Stimulated activated CD8-positive, alpha-beta memory T cell treated with anti-CD3 and anti-CD28 coated beads, Interleukin-7, amount 100 ng/mL, for 4 hours (primary cell): Measurements from ENCODE around the gene NTRK2.

ENCODE experiments used
- DNase-seq, 2 donors: peaks; one replicate each; pipeline ENCODE4 v3.0.0-alpha.2; 2020; ENCODE audit warnings: low read depth in 2 of 2

NTRK2 gene

DNA sequence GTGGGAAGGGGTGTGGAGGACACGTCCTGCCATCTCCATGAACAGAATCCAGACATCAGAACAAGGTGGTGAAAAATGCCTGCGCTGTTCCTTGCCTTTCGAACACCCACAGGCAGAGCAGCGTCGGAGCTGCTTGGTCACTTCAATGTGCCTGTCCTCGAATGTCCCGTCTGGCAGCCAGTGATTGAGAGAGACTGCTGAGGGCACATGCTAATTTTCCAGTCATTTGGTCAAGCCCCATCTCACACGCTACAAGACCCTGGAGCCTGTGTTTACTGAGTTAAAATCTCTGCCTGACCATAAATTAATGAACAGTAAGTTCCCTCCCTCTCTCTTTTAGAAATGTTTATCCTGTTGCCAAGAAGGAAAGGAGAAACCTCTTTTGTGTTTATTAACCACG lies 149.3 kb downstream of the NTRK2 start:
- no peak for DNase-seq

DNA sequence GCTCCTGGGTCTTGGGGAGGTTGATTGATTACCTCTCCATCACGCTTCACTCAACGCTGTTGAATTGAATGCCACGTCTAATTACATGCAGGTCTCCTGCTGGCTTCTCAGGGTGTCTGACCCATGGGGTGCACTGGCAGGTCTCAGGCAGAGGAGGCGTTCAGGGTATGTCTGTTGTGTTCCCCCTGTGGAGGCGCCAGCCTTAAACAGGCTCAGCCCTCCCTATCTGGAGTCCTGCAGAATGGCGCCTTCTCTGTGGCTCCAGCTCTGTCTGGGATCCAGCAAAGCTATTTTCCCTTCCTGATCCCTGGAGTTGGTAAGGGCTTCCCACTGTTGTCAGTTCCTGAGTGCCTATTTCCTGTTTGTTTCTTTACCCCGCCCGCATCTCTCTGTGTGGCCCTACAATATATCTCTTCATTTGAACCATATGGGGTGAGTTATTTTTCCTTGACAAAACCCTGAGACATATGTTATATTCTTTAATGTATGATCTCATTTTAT lies 150.0 kb downstream of the NTRK2 start:
- no peak for DNase-seq

DNA sequence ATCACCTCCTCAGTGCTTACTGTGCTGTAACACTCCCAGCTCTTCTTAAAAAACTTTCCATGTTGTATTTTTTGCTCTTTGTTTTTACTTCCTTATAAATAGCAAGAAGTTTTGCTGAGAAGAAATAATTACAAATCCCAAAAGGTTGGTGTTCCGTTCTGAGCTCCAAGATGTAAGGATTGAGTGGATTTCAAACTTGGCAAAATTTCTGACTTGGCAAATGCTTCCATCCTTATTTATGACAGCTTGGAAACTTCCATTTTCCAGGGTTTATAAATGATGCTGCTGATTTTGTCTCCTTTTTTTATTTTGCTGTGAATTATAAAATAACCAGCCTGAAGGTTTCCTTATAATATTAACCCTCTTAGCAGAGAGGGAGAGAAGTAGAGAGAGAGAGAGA lies 151.9 kb downstream of the NTRK2 start:
- no peak for DNase-seq

DNA sequence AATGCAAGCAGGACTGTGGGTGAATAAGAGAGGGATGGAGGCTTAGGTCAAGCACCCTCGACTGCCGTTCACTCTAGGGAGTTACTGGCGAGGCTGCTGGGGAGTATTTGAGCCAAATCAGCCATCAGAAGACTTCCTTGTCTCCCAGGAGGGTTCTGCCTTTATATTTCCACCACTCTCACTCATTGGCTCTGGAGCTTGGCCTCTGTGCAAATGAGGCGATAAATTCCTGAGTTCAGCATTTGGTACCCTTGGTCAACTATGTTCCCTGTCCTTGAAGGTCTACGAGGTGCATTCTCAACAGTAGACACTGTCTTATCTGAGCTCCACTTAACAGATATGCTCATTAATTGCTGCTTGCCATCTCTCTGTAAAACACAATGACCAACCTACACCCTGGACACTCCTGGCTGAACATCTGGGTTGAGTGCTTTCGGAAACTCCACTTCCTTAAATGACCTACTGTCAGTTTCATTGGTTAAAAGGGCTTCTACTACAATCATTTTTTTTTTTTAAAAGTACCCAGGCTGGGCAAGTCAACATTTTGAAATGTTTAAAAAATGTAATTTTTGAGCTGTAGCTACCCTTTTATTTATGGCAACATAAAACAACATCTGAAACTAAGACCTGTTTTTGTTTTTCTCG lies 153.2 kb downstream of the NTRK2 start:
- DNase-seq = no peak

DNA sequence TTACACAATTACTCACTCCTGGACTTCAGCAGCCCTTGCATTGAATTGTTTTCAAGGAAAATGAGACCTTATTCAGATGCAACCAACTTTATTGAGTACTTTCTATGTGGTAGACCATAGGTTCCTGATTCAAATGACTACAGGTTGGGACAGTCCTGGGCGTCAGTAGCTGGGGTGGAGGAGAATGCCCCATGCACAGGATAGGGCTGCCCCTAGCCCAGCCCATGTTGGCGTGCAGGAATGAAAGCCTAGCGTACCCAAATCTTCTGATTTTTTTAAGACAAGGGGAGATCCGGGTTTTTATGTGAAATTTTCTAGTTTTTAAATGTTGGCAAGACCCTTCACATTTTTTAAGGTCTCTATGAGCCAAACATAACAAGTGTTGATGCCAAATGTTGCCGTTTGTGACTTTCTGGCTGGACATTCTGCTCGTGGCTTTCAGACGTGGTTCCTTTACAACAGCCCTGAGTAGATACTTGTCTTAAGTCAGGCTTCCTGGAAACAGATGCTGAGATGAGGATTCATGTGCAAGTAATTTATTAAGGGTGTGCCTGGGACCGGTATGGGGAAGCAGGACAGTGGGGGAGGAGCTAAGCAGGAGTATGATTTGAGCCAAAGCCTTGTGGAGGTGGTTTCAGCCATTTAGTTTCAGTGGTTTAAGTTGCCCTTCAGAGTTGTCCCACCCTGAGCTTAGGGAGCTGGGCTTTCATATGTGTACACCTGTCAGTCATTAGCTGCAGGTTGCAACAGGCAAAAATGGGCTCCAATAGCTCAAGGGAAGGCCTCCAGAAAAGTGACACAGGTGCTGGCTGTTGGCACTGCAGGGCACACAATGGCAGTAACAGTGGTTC lies 154.1 kb downstream of the NTRK2 start:
- no peak for DNase-seq

DNA sequence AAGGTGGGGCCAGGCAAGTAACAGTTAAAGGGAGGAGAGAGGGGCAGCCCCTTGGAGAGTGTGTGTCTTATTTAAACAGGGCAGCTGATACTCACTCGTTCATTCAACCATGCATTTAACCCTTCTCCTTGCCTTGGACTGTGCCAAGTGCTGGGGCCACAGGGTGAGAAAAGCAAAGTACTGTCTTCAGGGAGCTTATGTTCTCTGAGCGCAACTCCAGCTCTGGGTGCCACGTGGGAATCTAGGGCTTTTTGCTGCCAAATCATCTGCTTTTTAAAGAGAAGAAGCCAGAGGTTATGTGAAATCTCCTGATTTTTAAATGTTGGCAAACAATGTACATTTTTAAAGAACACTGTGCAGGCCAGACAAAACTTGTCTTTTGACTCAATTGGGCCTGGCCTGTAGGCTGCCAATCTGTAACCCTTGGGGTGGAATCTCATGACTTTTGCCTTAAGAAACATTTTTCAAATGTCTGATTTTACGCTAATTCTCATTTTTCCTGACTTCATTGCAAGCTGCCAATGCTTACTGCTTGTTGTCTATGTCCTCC lies 157.8 kb downstream of the NTRK2 start:
- DNase-seq = no peak

DNA sequence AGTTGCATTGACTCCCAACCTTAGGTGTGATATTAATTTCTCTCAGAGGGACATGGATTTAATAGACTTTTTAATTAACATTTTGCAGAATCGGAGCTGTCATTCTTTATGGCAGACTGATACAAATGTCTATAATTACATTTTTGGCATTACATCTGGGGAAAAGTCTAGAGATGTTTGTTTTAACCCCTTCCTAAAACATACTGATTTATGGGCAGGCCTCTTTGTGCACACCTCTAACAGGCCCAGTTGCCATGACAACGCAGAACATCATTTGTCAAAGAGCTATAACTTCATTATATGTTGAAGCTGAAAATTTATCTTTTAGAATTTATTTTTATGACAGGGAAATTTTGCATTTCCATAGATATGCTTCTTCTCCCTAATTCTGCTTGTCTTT lies 158.5 kb downstream of the NTRK2 start:
- DNase-seq = no peak

DNA sequence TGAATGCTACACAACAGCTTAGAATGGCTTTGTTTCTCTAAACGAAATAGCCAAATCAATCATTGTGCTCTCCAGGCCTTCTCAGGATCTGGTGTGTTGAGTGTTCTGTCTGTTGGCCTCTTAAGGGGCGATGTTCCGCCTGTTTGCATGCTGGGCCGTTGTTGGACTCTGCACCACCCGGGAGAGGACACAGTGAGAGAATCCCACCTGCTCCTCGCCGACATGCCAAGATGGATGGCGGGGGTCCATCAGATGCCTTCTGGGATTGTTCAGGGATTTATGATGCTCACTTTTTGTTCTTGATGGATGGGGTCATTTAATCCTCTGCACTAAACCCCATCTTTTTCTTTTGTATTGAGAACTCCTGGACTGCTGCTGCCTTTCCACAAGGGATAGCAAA lies 159.9 kb downstream of the NTRK2 start:
- no peak for DNase-seq

DNA sequence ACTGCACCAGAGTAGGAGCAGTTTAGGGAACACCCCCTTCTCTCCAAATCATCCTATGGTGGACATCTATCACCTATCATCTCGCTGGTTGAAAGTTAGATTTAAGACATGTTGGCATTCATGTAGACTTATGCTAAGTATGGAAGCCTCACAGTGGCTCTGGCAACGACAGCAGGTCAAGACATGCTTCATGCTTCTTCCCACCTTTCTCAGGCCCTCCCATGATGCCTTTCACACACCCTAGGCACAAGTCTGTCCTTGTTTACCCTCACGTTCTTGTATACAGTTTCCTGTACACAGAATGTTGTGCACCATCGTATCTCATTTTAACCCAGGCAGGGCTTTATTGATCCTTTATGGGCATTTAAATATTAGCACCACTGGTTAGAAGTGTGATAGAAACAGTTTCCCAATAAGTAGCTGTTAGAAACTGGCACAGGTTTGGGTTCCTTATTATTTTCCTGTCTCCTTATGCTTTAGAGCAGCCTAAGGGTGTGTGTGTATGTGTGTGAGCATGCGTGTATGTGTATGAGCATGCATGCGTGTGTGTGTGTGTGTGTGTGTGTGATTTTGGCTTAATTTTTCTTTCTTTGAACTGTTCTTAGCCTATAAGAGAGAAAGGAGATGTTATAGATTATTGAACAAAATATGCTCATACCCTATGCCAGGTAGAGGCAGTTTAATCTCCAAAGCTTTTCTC lies 160.6 kb downstream of the NTRK2 start:
- DNase-seq = no peak

DNA sequence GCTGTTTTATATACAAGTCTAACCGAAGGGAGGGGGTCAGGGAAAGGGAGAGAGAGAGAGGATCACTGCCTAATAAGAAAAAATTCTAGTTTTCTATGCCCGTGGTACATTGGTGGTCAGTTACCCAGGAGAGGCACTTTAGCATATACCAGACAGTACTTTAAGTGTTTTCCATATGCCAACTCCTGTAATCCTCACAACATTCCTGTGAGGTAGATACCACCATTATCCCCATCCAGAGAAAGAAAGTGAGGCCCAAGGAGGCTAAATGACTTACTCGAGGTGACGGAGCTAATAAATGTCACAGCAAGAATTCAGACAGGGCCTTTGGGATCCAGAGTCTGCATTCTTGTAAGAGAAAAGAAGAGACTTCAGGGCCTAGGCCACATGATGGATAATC lies 161.8 kb downstream of the NTRK2 start:
- DNase-seq = no peak

DNA sequence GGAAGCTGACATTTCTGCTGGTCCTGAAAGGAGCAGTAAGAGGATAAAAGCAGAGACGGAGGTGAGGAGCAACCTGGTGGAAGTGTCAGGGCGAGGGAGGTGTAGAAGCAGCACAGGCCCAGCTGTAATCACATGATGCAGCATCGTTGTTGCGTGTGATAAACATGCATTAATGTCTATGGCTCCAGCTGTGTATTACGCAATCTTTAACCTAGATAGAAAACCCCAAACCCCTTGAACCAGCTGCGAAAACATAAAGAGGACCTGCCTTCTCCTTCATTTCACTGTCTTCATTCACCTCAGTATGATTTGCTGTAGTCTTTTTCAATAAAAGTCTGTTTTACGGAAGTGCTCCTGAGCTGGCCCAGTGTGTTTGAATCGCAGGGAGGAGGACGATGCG lies 162.9 kb downstream of the NTRK2 start:
- DNase-seq = no peak

DNA sequence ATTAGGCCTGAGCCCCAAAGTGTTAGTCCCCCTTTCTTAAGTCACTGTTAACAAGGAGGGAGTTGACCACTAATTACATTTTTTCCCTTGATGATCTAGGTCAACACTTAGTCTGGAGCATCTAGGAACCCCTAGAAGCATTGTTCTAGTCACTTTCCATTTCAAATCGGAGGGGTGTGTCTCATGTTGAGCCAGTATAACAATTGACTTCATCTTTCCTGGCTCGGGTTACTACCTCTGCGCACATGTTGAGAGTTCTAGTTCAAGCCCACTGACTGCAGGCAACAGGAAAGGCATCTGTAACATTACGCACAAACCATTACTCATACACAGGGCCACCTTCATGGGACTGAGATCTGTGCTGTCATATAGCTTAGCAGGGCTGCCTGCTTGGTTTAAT lies 164.9 kb downstream of the NTRK2 start:
- no peak for DNase-seq

DNA sequence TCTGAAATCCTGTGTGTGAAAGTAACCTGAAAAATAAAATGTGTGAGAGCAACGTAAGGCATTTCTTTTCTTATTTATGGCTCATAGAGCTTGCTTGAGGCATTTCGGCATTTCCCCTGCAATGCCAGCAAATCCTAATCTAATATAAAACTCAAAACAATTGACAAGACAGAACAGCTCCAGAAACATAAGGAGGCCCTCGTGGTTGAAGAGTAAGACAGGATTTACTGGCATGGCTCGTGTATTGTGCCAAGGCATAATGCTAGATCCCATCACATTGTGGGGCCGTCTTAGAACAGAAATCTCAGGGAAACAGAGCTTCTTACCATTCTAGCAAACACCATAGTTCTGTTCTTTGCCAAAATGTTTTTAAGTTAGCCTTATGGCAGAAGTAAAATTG lies 166.2 kb downstream of the NTRK2 start:
- DNase-seq = no peak

DNA sequence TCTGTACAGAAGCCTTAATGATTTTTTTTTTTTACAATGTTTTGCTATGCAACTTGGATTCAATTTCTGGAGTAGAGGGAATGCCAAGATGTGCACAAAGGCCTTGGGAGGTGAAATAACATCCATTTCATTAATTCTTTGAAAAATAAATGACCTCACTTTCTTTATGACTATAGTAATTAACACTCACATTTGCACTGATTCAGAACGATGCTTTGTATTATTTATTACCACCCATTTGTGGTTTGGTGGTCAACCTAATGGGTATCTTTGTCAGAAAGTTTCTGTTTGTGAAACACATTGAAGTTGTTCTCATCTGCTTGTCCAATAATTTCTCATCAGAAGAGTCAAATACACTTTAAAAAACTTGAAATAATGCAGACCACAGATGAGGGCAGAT lies 169.3 kb downstream of the NTRK2 start:
- no peak for DNase-seq

DNA sequence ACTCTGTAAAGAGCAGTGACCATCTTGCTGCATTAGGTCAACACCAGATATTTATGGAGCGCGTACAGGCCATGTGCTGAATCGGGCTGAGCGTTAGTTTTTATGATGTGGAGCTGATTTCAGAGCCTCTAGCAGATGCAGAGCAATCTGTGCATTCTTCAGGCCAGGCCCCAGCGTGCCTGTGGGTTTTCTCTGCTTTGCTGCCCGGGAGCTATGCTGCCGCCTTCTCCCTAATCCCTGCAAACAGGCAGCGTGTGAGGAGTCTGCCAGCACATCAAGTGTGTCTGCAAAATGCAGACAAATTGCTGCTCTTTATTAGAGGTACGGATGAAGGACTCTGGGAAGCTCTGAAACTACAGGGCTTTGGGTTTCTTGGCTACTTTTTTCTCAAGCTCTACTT lies 170.0 kb downstream of the NTRK2 start:
- no peak for DNase-seq

DNA sequence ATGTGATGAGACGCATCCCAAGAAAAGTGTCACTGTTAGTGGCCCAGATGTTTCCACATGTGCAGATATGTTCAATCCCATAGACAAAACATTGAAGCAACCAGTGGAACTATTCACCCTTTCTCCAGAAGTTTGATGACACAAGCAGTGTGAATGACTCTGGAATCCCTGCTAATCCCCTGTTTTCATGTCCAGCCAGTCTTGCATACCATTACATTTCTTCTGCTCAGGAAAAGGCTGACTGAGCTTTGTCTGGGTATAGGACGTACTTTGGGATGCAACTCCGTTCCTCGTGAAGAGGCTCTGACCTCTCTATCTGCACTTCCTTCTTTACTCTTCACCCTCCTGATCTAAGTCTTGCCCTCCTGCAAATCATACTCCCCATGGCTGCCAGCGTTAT lies 172.4 kb downstream of the NTRK2 start:
- DNase-seq = no peak

DNA sequence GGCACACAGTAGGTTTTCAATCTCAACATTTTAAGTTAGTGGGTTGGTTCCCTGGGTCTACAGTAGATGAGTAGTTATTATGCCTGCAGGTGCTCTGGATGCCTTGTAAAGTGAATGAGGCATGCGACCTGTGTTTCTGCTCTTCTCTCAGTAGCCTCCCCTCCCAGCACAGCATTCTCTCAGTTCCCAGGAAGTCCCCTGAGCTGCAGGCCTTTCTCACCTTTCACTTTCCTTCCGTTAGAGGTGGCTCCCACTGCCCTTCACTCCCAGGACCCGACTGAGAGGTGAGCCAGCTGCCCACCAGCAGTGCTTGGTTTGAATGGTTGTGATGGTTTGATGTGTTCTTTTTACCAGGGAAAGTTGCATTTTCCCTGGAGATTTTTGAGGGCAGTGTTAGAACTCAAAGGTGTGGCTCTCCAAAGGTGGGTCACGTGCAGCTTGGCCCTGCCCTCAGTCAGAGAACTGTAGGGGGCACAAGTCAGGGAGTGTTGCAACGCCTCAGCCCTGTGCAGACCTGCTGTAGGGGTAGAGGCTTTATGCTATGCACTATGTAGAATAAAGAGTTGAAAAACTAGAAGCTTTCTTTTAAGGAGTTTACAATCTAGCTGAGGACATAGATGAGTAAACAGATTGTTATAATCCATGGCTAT lies 173.8 kb downstream of the NTRK2 start:
- no peak for DNase-seq

DNA sequence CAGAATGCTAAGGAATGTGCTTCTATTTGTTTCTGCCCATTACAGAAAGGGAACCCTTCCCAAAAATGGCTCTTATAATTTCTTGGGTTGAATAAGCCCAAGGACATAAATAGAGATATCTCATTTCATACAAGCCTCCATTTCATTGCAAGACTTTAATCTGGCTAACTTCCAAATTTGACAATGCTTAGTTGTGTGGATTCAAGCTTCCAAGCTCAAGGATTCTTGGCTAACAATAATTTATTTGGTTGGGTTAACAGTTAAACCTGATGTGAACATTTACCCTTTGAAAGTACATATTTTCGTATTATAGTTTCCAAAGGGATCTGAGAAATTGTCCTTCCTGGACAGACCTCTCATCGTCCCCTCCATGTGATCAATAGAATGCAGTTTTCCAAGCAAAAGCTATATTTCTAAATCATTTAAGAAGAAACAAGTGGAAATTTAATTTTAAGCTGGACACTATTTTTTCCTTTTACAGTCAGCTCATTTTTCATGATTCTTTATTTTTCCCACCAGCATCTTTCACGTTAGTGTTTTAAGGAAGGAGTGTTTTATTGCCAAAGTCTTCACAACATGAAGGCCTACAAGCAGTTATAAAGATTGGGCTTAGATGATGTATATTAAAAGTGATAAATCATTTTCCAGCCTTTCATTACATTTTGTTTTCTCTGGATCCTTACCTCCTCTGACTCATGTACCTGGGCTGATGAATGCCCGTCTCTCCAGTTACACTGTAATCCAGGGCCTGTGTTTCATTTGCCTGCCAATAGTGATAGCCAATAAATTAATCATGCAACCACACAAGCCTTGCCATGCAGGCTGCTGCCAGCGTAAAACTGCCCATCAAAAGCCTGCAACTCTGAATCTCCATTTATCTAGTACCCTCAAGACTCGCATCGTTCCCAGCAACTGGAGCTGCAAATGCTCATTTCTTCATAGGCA lies 176.7 kb downstream of the NTRK2 start:
- no peak for DNase-seq

DNA sequence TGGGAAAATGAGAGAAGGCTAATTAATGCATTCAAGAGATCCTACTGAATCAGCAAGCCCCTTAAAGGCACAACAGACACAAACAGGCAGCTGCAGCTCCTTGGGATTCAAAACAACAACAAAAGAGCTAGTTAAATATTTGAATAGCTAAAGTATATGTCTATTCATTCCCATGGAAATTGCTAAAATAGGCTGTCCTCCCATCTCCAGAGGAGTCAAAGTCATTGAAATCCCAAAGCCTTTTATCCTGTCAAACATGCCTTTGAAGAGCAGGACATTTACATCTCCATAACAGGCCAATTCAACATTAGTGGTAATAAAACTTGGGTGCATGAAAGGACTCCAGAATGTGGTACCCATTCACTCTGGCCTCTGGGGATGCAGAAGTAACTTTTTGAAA lies 177.4 kb downstream of the NTRK2 start:
- DNase-seq = no peak

DNA sequence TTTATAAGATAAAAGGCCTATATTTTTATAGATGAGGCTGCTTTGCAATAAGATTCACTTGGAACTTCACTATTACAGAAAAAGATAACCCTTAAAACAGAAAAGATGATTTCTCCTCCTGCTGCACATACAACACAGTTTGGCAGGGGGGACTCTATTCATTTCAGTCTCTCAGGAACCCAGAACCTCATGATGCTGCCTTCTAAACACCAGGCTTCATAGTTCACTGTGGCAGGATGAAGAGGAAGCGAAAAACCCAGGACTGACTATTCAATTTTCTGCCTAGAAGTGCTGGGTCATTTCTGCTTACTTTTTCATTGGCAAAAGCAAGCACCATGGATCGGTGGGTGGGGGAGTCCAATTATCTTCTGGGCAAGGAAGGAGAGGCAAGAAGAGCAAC lies 179.5 kb downstream of the NTRK2 start:
- DNase-seq = no peak
